ACHN (cell line): ENCODE measurements around the gene HCFC1.

ENCODE experiments used
- DNase-seq: peaks from one replicate; pipeline ENCODE4 v3.0.0-alpha.2; 2015
- in situ Hi-C: cut with HindIII; loops from 2 replicates; pipeline ENCODE4 v1.10.0; 2017; ENCODE audit warnings: low sequenced_read_pairs, low pct_ligation_motif_present, low pct_unique_long_range_greater_than_20kb

Gene HCFC1

GRCh38 chrX:153950127-153950526 lies 21.5 kb downstream of the HCFC1 start:
- no peak for DNase-seq
- in situ Hi-C loops = no loop called here

GRCh38 chrX:153948847-153949805 lies 22.5 kb downstream of the HCFC1 start:
- no peak for DNase-seq
- in situ Hi-C loops = no loop called here

- no peak for DNase-seq
- in situ Hi-C loops = no loop called here
These were observed 23.6 kb downstream of the HCFC1 start for GRCh38 chrX:153948002-153948466.

- peak; percentile 73 for DNase-seq
- in situ Hi-C loops = no loop called here
These were observed 24.4 kb downstream of the HCFC1 start for GRCh38 chrX:153947009-153947769.

- in situ Hi-C loops = no loop called here
- DNase-seq = no peak
These were observed 25.4 kb downstream of the HCFC1 start for GRCh38 chrX:153945956-153946943.

GRCh38 chrX:153944800-153945150 lies 26.8 kb downstream of the HCFC1 start:
- no peak for DNase-seq
- in situ Hi-C loops = no loop called here

GRCh38 chrX:153944140-153944799 lies 27.3 kb downstream of the HCFC1 start, which contains the start of gene RENBP:
Gene RENBP, minus strand, starts transcription at chrX:153944643. Its CDS starts 33 bp downstream, at chrX:153944610.
- DNase-seq = no peak
- in situ Hi-C loops = no loop called here

- in situ Hi-C loops = no loop called here
- DNase-seq = no peak
These were observed 30.0 kb downstream of the HCFC1 start for GRCh38 chrX:153941336-153942252.

- in situ Hi-C loops = no loop called here
- no peak for DNase-seq
These were observed 32.0 kb downstream of the HCFC1 start for GRCh38 chrX:153939573-153939972.

GRCh38 chrX:153938226-153938786 lies 33.3 kb downstream of the HCFC1 start:
- no peak for DNase-seq
- in situ Hi-C loops = no loop called here

- in situ Hi-C loops = no loop called here
These were observed 34.6 kb downstream of the HCFC1 start for GRCh38 chrX:153937056-153937455.

GRCh38 chrX:153935326-153935851 lies 36.2 kb downstream of the HCFC1 start:
- no peak for DNase-seq
- in situ Hi-C loops = no loop called here

More at GRCh38 chrX:153937056-153937455, 34.6 kb downstream of the HCFC1 start:
- no peak for DNase-seq

- in situ Hi-C loops = no loop called here
- DNase-seq = peak; percentile 69
These were observed 36.8 kb downstream of the HCFC1 start, which contains the start of gene NAA10 for GRCh38 chrX:153934762-153935325. Gene NAA10, minus strand, starts transcription at chrX:153935037. Its CDS starts 133 bp downstream, at chrX:153934904.

- in situ Hi-C loops = no loop called here
These were observed 37.4 kb downstream of the HCFC1 start for GRCh38 chrX:153934148-153934761.

GRCh38 chrX:153933748-153934147 lies 37.9 kb downstream of the HCFC1 start:
- peak; percentile 4 for DNase-seq
- in situ Hi-C loops = no loop called here

More at GRCh38 chrX:153934148-153934761, 37.4 kb downstream of the HCFC1 start:
- DNase-seq = no peak
